Kidney (tissue), 14 donors: ENCODE data around the gene NEGR1. TPM values are rescaled to one million over a fixed set of nuclear protein-coding genes. Genes with fewer than 3 reads are reported as not detected.

Source experiments
- DNase-seq, 5 donors: peaks; one replicate each; pipeline ENCODE4 v3.0.0-alpha.2; 2013 to 2020
- FAIRE-seq: peaks from 2 replicates; lab custom pipeline; 2012; peaks lifted over from hg19 to GRCh38; lab: Jason Lieb, UNC
- H3K27ac ChIP-seq, 2 donors: one replicate each; pipeline ENCODE4 v1.7.0; 2013; ENCODE audit warnings: low read depth in 2 of 2, low read length in 2 of 2, inconsistent platforms in 1 of 2
- H3K27me3 ChIP-seq: one replicate; pipeline ENCODE4 v1.7.1; 2013; ENCODE audit warnings: low read length, inconsistent platforms; ENCODE audit not compliant: control insufficient read depth, insufficient read depth
- H3K36me3 ChIP-seq, 3 donors: one replicate each; pipeline versions ENCODE4 v1.7.0 to v1.7.1; 2013; ENCODE audit warnings: low read length in 3 of 3, control low read depth in 1 of 3, inconsistent platforms in 1 of 3; ENCODE audit not compliant: insufficient read depth in 3 of 3, control insufficient read depth in 2 of 3
- H3K4me1 ChIP-seq, 3 donors: one replicate each; pipeline versions ENCODE4 v1.7.0 to v1.7.1; 2013; ENCODE audit warnings: low read length in 3 of 3, inconsistent platforms in 1 of 3, low read depth in 1 of 3; ENCODE audit not compliant: control insufficient read depth in 2 of 3, insufficient read depth in 2 of 3
- H3K4me3 ChIP-seq, 3 donors: one replicate each; pipeline versions ENCODE4 v1.7.0 to v1.8.1; 2013; ENCODE audit warnings: low read length in 3 of 3, control low read depth in 1 of 3, inconsistent platforms in 1 of 3
- H3K9ac ChIP-seq, 3 donors: one replicate each; pipeline versions ENCODE4 v1.7.0 to v1.7.1; 2013; ENCODE audit warnings: low read length in 3 of 3, control low read depth in 1 of 3, inconsistent platforms in 1 of 3
- H3K9me3 ChIP-seq, 3 donors: one replicate each; pipeline versions ENCODE4 v1.7.0 to v1.7.1; 2013; ENCODE audit warnings: low read length in 3 of 3, control low read depth in 1 of 3, inconsistent platforms in 1 of 3; ENCODE audit not compliant: control insufficient read depth in 2 of 3, insufficient read depth in 1 of 3
- CTCF ChIP-seq: IDR thresholded peaks from 3 replicates; pipeline ENCODE4 v1.5.1; 2012; ENCODE audit warnings: mild to moderate bottlenecking, moderate library complexity, borderline replicate concordance; ENCODE audit not compliant: insufficient read depth; ENCODE audit errors: extremely low read depth
- intact Hi-C: fragments of 100-400 bp; cut with DNase I; formaldehyde crosslinking; loops from one replicate; pipeline ENCODE4 v1.11.1; 2022
- polyA plus RNA-seq: library from polyadenylated mRNA; stranded (reverse); fragments of 350-450 nt; fragmentation: Illumina TruSeq; extraction: RNeasy Lipid Tissue Mini Kit (QIAGEN cat#74804); gene quantifications from one replicate; pipeline ENCODE4 v1.2.3, GENCODE V29; 2014; ENCODE audit warnings: low read depth, low replicate concordance; ENCODE audit not compliant: insufficient read depth
- total RNA-seq: library from RNA; stranded (reverse); fragmentation: NEBNext Ultra II Directional; extraction: Animal tissue kit (Norgen Biotek cat#: 25700); gene quantifications from one replicate; pipeline ENCODE4 v1.2.1, GENCODE V29; 2021
- donor health status: control.
- donor health status: control.
- donor health status: control.
- donor health status: control.
- donor health status: control.
- donor health status: DM: yes; HTN: yes; CAD: no.
- donor health status: Normal renal cell carcinoma (clear cell type).

The NEGR1 gene
- total and polyA plus RNA-seq, 2 donors from 2014 or later, result 3.0 to 10.2 TPM

DNA sequence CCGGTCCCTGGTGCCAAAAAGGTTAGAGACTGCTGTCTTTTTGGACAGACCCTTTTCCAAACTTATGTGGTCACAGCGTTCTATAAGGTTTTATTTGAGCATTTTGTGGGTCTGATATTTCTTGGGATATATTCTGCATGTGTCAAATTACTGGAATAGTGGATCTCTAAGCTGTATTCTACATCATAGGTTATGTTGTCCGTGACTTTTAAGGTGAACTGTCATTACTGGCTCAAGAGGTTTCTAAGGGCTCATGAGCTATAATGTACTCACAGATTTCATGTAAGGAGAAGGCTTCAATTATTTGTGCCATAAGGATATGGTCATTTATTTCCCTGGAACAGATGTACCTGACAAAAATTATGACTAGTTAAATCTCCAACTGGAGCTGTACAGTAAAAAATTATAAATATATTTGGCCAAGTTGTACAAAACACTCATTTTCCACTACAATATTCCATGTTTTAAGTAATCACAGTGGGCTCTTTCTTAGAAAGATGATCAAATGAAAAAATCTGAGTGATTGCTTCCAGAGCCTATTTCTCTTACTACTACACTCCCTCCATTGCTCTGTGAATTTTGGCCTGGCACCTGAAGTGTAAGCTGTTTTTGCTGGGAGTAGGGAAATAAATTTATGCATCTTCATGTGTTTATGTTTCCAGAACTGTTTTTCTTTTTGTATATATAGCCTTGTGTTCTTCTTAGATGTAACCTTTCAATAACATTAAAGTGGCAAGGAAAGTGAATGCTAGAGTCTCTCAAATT lies 663.4 kb downstream of the NEGR1 start:
- H3K27ac ChIP-seq, result no peak overlapping the region
- H3K4me1 ChIP-seq, result no peaks in the 10 kb centered on the region
- no peaks in the 10 kb centered on the region for H3K27me3 ChIP-seq
- FAIRE-seq, result no peak
- H3K36me3 ChIP-seq, result no peaks in the 10 kb centered on the region
- DNase-seq, result no peak
- TF ChIP-seq CTCF, result no peak
- H3K9ac ChIP-seq, result no peak overlapping the region
- H3K4me3 ChIP-seq, result no peak overlapping the region
- intact Hi-C loops, result no loop called here
- no peaks in the 10 kb centered on the region for H3K9me3 ChIP-seq

GRCh38 chr1:71618191-71618590 lies 664.1 kb downstream of the NEGR1 start:
- H3K4me3 ChIP-seq, result no peak overlapping the region
- TF ChIP-seq CTCF, result no peak
- no peak for FAIRE-seq
- H3K27me3 ChIP-seq, result no peaks in the 10 kb centered on the region
- no peaks in the 10 kb centered on the region for H3K4me1 ChIP-seq
- no peaks in the 10 kb centered on the region for H3K36me3 ChIP-seq
- H3K9me3 ChIP-seq, result no peaks in the 10 kb centered on the region
- intact Hi-C loops, result no loop called here
- no peak for DNase-seq
- no peak overlapping the region for H3K9ac ChIP-seq
- no peak overlapping the region for H3K27ac ChIP-seq

- H3K9ac ChIP-seq, result no peak overlapping the region
- no peaks in the 10 kb centered on the region for H3K9me3 ChIP-seq
- H3K27ac ChIP-seq, result no peak overlapping the region
- H3K4me3 ChIP-seq, result no peak overlapping the region
- no peaks in the 10 kb centered on the region for H3K36me3 ChIP-seq
- no peaks in the 10 kb centered on the region for H3K4me1 ChIP-seq
- intact Hi-C loops, result no loop called here
- TF ChIP-seq CTCF, result no peak
- no peak for DNase-seq
- no peak for FAIRE-seq
- no peaks in the 10 kb centered on the region for H3K27me3 ChIP-seq
Observed at GRCh38 chr1:71610476-71610875, 671.9 kb downstream of the NEGR1 start.
